ENCODE measurements around the gene SPRED2. TPM values are rescaled to one million over a fixed set of nuclear protein-coding genes. Genes with fewer than 3 reads are reported as not detected.
A peak's percentile ranks its signal among the peaks of the same experiment; 100 is the strongest.

The SPRED2 gene
- total RNA-seq, 2 experiments from 2014 or later = 12.2 to 12.6 TPM

DNA sequence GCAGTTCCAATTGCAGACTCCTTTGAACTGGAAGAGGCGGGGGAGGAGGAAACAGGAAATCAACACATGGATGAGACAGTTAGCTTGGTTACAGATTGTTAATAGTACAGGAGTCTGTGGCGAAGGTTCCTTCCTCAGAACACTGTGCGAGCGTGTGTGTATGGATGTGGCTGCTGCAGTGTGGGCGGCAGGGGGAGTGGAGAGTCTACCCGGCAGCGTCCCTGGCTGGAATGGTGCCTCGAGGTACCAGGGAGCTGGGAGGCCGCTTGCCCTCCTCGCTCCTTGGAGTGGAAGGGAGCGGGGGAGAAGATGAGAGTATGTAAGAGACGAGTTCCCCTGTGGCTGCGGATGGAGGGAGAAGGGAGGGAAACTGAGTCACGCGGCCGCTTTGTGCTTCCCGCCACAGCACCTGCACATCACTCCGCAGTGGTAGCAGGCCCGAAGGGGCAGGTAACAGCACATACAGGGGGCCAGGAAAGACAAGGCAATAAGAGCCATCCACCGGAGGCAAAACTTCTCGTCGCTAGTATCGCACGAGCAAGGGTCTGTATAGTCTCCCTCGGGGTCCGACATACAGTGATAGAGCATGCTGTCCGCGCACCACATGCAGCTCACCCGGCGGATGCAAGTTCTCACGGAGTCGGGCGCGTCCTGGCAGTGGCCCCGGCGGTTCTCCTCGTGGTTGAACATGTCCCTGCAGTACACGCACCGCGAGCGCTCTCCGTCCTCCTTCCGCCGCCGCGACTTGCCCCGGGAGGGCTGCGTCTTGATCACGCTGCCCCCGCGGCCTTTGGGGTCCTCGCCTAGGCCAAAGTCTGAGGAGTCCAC is 119.1 kb downstream of the SPRED2 start:
- Mint-ChIP-seq H3K4me3 (no peak overlapping the region), H3K27me3 (no peaks in the 10 kb centered on the region), H3K36me3 (ENCODE audit: low read depth) (peaks cover 44% of the 10 kb centered on the region), H3K9me3 (no peaks in the 10 kb centered on the region), H3K4me1 (peaks cover 11% of the 10 kb centered on the region), H3K27ac (no peak overlapping the region)
- ChIA-PET POLR2A (no interaction called here), CTCF (no interaction called here)
- no peak for DNase-seq

DNA sequence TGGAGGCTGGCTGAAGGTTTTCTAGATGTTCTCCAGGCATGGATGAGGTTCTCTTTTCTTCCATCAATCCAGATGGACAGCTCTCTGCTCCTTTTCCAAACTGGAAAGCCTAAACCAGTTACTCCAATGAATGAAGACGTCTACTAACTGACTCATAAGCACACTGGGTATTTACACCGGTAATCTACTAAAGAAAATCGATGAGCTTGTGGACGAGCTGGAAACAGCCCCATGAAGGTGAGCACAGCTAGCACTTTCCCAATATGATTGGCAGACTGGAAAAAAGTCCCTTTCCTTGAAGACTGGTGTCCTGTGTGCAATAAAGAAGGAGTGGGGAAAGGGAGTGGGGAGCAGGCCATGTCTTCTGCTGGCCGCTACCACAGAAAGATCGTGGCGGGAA is 120.8 kb downstream of the SPRED2 start:
- ChIA-PET POLR2A (no interaction called here), CTCF (no interaction called here)
- no peak overlapping the region for H3K27ac Mint-ChIP-seq
- H3K36me3 Mint-ChIP-seq (ENCODE audit: low read depth) = peaks cover 33% of the 10 kb centered on the region
- no peaks in the 10 kb centered on the region for H3K27me3 Mint-ChIP-seq
- no peaks in the 10 kb centered on the region for H3K9me3 Mint-ChIP-seq
- peaks cover 3% of the 10 kb centered on the region for H3K4me1 Mint-ChIP-seq
- DNase-seq = no peak
- H3K4me3 Mint-ChIP-seq = no peak overlapping the region

DNA sequence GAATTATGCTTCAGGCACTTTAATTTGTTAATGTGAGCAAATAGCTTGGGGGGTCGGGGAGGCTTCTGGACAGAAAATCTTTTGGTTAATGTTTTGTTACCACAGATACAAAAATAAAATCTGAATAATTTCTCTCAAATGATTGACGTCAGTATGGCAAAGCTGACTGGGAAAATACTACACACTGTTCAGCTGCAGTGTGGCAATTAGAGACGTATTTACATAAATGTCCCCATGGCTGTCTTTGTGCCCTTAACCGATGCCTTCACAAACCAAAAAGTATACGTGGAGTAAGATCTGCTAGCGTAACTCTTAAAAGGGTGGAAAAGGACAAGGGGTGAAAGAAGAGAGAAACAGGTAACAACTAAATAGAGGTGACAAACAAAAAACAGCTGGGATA is 121.3 kb downstream of the SPRED2 start:
- DNase-seq = no peak
- Mint-ChIP-seq H3K4me3 (no peak overlapping the region), H3K4me1 (no peaks in the 10 kb centered on the region), H3K36me3 (ENCODE audit: low read depth) (peaks cover 28% of the 10 kb centered on the region), H3K27ac (no peak overlapping the region), H3K27me3 (no peaks in the 10 kb centered on the region), H3K9me3 (no peaks in the 10 kb centered on the region)
- ChIA-PET POLR2A (no interaction called here), CTCF (no interaction called here)

DNA sequence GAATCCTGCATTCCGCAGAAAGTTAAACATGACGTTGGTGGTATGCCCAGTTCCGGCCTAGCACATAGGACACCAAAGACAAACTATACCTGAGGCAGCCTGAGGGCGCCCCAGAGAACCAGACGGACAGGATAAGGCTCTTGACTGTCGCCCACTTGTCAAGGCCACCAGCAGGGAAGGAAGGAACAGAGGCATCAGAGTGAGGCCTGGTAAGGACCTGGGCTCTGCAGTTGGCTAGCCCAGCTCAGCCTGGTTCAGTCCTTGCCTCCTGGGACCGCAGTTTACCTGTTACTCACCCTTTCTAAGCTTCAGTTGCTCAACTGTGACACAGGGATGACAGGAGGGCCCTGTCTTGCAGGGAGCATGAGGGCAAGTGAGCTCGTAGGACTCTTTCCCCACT is 122.7 kb downstream of the SPRED2 start:
- H3K9me3 Mint-ChIP-seq = no peaks in the 10 kb centered on the region
- no peak overlapping the region for H3K4me3 Mint-ChIP-seq
- no peak for DNase-seq
- ChIA-PET CTCF (interaction anchor here (0.9 kb wide), 1 partner anchor 8 kb away, joined by 4 read pairs; no protein-coding TSS in a partner anchor), POLR2A (no interaction called here)
- H3K27me3 Mint-ChIP-seq = no peaks in the 10 kb centered on the region
- H3K27ac Mint-ChIP-seq = no peak overlapping the region
- H3K36me3 Mint-ChIP-seq (ENCODE audit: low read depth) = peaks cover 22% of the 10 kb centered on the region
- H3K4me1 Mint-ChIP-seq = no peaks in the 10 kb centered on the region

DNA sequence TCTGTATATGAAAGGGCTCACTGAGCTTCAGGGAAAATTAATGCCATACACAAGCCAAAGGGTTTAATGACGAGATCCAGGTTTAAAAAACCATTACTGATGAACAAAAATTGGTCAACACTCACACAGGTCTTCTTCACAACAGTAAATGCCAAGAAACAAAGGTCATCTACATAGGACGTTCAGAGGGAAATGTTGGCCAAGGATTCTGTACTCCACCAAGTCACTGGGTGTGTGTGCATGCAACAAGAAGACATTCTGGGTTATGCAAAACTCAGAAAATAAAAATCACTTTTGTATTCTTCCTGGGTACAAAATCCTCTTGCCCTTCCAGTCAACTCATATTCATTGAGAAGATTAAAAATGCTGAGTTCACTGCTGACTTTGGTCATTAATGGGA is 126.5 kb downstream of the SPRED2 start:
- CTCF ChIA-PET = no interaction called here

DNA sequence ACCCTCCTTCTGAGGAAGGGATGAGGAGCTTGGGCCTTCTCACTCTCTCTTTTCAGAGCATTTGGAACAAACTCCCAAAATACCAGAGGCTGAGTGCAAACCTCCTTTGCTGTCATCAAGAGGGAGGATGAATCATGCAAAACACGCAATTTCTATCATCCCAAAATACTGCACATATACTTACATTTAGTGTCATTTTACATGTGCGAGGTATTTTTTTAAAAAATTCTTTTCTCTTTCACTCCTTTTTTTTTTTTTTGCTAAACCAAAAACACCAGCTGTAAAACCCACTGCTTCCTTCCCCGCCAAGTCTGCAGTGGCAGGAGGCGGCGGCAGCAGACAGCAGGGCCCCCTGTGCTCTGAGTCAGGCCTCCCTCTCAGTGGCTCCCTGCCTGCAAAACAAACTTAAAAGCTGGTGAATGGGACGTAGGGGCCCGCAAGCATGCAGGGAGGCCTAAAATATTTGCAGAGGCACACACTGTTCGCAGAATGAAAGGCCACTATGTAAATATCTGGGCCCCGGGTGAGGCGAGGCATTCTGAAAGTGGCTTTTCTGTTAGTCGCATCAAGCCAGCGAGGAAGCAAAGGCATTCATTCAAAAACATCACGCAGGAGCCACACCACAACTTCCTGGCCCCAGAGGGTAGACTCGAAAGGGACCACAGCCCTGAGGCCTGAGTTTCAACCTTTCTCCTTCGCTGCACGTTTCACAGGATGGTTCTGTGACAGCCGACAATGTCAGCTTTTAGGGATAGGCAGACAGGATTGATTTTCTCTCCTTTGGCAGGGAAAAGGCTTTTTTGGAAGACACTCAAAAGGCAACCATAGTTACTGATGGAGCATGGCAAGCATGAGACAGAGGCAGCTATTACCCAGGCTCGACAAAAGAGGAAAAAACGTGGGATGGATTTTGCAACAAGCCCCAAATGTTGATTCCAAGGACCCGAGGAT is 131.4 kb downstream of the SPRED2 start:
- peak overlapping the region; percentile 63 for H3K4me3 Mint-ChIP-seq
- H3K27me3 Mint-ChIP-seq = peaks cover 30% of the 10 kb centered on the region
- CTCF ChIA-PET = interaction anchor here (1.0 to 1.9 kb wide), 7 partner anchors 9 to 249 kb away, joined by 3 to 5 read pairs (median 5); no protein-coding TSS in a partner anchor
- peak; percentile 83 for DNase-seq
- POLR2A ChIA-PET = interaction anchor here (0.8 to 4.8 kb wide), 14 partner anchors 18 to 171 kb away, joined by 3 to 39 read pairs (median 7); partner anchors contain the start of genes ACTR2, RAB1A and SPRED2
- no peaks in the 10 kb centered on the region for H3K9me3 Mint-ChIP-seq
- H3K27ac Mint-ChIP-seq = peak overlapping the region; percentile 85
- H3K36me3 Mint-ChIP-seq (ENCODE audit: low read depth) = peaks cover 5% of the 10 kb centered on the region
- H3K4me1 Mint-ChIP-seq = peaks cover 52% of the 10 kb centered on the region

More for the DNA sequence above, 126.5 kb downstream of the SPRED2 start:
- POLR2A ChIA-PET = no interaction called here
- no peak for DNase-seq
- peaks cover 5% of the 10 kb centered on the region for H3K36me3 Mint-ChIP-seq (ENCODE audit: low read depth)
- peaks cover 18% of the 10 kb centered on the region for H3K27me3 Mint-ChIP-seq
- H3K4me1 Mint-ChIP-seq = peaks cover 21% of the 10 kb centered on the region
- H3K4me3 Mint-ChIP-seq = no peak overlapping the region
- H3K27ac Mint-ChIP-seq = no peak overlapping the region
- no peaks in the 10 kb centered on the region for H3K9me3 Mint-ChIP-seq

DNA sequence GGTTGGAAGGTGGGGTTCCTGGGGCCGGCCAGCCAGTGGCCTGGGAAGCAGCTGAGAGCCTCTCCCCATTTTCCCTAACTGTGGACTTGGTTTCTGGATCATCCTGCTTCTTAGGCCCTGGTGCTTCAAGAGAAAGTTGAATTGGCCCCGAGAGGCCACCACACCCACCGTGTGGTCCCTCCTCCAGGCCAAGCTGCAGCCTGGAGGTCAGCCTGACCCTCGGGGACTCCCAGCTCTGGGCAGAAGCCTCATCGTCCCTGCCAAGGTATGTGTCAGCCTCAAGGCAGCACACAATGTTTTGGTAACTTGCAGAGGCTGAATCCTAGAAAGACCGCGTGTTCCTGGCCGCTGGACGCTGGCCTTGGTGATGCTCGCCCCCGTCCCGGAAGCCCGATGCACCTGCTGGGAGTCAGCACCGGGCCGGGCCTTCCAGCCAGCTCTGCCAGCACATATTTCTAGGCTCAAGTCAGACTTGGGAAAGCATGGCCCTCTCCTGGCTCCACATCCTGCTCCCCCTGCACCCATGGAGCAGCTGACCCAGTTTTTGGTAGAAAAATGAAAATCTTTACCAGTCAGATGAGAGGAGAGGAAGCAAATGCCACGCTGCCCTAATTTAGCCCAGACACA is 132.2 kb downstream of the SPRED2 start:
- CTCF ChIA-PET = interaction anchor here (0.5 to 1.9 kb wide), 6 partner anchors 20 to 250 kb away, joined by 3 to 5 read pairs (median 4); no protein-coding TSS in a partner anchor
- Mint-ChIP-seq H3K27ac (peak overlapping the region; percentile 85), H3K9me3 (no peaks in the 10 kb centered on the region), H3K4me3 (peak overlapping the region; percentile 63), H3K4me1 (peaks cover 52% of the 10 kb centered on the region), H3K36me3 (ENCODE audit: low read depth) (peaks cover 5% of the 10 kb centered on the region), H3K27me3 (peaks cover 30% of the 10 kb centered on the region)
- POLR2A ChIA-PET = interaction anchor here (0.8 to 4.8 kb wide), 14 partner anchors 17 to 235 kb away, joined by 3 to 39 read pairs (median 6); partner anchors contain the start of genes ACTR2 and SPRED2
- DNase-seq = no peak

DNA sequence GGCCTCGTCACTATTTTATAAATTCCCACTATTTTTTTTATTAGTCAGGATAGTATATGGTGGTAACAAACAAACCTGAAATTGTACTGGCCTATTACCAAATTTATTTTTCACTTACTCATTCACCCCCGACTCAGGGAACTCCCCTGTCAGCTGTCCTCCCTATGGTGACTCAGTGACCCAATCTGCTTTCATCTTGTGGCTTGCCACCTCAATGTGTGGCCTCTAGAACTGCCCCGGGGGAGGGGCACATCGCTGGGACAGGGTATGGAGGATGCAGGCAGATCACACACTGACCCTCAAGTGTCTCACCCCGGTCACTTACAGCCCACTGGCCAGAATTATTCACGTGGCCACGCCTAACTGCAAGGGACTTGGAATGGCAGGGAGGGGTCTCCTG is 133.2 kb downstream of the SPRED2 start:
- DNase-seq = peak; percentile 64
- Mint-ChIP-seq H3K9me3 (no peaks in the 10 kb centered on the region), H3K4me1 (peaks cover 52% of the 10 kb centered on the region), H3K27ac (peak overlapping the region; percentile 27), H3K36me3 (ENCODE audit: low read depth) (peaks cover 5% of the 10 kb centered on the region), H3K4me3 (no peak overlapping the region), H3K27me3 (peaks cover 36% of the 10 kb centered on the region)
- CTCF ChIA-PET = interaction anchor here (0.7 to 1.9 kb wide), 2 partner anchors 68 to 262 kb away, joined by 3 to 4 read pairs; no protein-coding TSS in a partner anchor
- POLR2A ChIA-PET = interaction anchor here (1.2 to 4.8 kb wide), 6 partner anchors 16 to 234 kb away, joined by 3 to 39 read pairs (median 14); partner anchors contain the start of genes ACTR2 and SPRED2

DNA sequence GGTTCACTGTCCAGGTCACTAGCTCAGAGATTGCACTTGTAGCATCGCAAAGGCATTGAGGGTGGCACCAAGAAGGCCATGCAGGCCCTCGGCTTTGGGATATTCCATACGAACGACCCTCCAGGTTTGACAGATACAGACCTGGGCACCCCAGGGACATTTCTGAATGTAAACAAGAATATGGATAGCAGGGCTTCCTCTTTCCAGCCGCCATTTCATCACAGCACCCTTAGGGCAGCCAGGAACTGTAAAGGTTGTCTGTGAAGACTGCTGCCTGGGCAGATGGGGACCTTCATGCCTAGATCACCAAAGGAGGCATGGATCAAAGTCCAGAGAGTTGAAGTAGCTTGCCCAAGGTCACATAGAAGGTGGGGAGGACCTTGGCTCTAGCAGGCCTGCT is 134.3 kb downstream of the SPRED2 start:
- Mint-ChIP-seq H3K4me1 (peaks cover 50% of the 10 kb centered on the region), H3K27me3 (peaks cover 41% of the 10 kb centered on the region), H3K27ac (peak overlapping the region; percentile 22), H3K4me3 (no peak overlapping the region), H3K9me3 (no peaks in the 10 kb centered on the region), H3K36me3 (ENCODE audit: low read depth) (peaks cover 5% of the 10 kb centered on the region)
- ChIA-PET CTCF (interaction anchor here (0.7 kb wide), 1 partner anchor 20 kb away, joined by 3 read pairs; no protein-coding TSS in a partner anchor), POLR2A (interaction anchor here (3.8 kb wide), 1 partner anchor 133 kb away, joined by 21 read pairs; the partner anchor contains the start of gene SPRED2)
- DNase-seq = no peak

DNA sequence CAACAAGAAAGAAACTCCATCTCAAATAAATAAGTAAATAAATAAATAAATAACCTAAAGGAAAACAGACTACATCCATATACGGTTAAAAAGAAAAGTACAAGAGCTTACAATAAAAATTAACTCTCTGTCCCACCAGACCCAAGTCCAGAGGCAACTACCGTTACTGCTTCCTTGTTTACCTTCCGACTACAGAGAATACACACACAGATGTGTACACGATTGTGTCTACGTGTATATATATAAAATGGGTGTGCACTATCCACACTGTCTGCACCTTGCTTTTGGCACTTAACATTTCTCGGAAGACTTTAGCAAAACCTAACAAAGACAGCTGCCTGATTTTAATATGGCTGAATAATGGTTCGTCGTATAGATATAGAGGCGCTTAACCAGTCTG is 134.9 kb downstream of the SPRED2 start:
- H3K36me3 Mint-ChIP-seq (ENCODE audit: low read depth) = peaks cover 4% of the 10 kb centered on the region
- no peaks in the 10 kb centered on the region for H3K9me3 Mint-ChIP-seq
- no peak overlapping the region for H3K4me3 Mint-ChIP-seq
- peaks cover 42% of the 10 kb centered on the region for H3K27me3 Mint-ChIP-seq
- DNase-seq = no peak
- CTCF ChIA-PET = interaction anchor here (0.7 to 1.5 kb wide), 2 partner anchors 19 to 23 kb away, joined by 3 to 8 read pairs; no protein-coding TSS in a partner anchor
- POLR2A ChIA-PET = interaction anchor here (0.8 to 1.1 kb wide), 2 partner anchors 61 to 100 kb away, joined by 3 read pairs; no protein-coding TSS in a partner anchor
- peaks cover 46% of the 10 kb centered on the region for H3K4me1 Mint-ChIP-seq
- H3K27ac Mint-ChIP-seq = no peak overlapping the region

DNA sequence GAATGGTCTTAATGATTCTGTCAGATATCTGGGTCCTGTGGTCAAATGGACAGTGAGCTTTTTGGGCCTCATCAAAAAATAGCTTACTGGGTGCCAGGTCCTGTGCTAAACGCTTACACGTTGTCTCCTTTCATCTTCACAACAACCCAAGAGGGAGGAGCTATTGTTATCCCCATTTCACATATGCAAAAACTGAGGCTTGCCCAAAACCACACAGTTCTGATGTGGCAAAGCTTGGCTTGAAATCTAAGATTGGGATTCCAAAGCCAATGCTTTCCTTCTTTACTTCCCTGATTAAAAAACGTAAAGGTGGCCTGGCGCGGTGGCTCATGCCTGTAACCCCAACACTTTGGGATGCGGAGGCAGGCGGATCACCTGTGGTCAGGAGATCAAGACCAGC is 135.4 kb downstream of the SPRED2 start:
- H3K4me3 Mint-ChIP-seq = no peak overlapping the region
- POLR2A ChIA-PET = interaction anchor here (0.8 to 1.1 kb wide), 2 partner anchors 61 to 101 kb away, joined by 3 read pairs; no protein-coding TSS in a partner anchor
- H3K36me3 Mint-ChIP-seq (ENCODE audit: low read depth) = no peaks in the 10 kb centered on the region
- peaks cover 37% of the 10 kb centered on the region for H3K27me3 Mint-ChIP-seq
- peaks cover 41% of the 10 kb centered on the region for H3K4me1 Mint-ChIP-seq
- H3K9me3 Mint-ChIP-seq = no peaks in the 10 kb centered on the region
- CTCF ChIA-PET = interaction anchor here (1.5 kb wide), 1 partner anchor 23 kb away, joined by 8 read pairs; no protein-coding TSS in a partner anchor
- no peak for DNase-seq
- H3K27ac Mint-ChIP-seq = no peak overlapping the region

DNA sequence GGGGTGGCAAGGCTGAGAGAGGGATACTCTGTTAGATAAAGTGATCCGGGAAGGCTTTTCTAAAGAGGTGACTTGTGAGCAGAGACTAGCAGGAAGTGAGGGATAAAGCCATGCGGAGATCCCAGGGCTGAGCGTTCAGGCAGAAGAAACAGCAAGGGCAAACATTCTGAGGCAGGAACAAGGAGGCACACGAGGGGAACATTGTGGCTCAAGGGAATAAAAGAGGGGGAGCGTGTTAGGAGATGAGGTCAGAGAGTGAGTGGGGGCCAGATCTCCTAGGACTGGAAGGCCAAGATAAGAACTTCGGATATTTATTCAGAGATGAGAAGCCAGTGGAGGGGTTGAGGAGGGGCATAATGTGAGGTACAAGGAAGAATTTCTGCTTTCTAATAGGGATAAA is 137.7 kb downstream of the SPRED2 start:
- no peaks in the 10 kb centered on the region for H3K36me3 Mint-ChIP-seq (ENCODE audit: low read depth)
- no peaks in the 10 kb centered on the region for H3K9me3 Mint-ChIP-seq
- no peak for DNase-seq
- peaks cover 32% of the 10 kb centered on the region for H3K27me3 Mint-ChIP-seq
- CTCF ChIA-PET = no interaction called here
- peaks cover 18% of the 10 kb centered on the region for H3K4me1 Mint-ChIP-seq
- no peak overlapping the region for H3K4me3 Mint-ChIP-seq
- POLR2A ChIA-PET = interaction anchor here (2.5 kb wide), 1 partner anchor 18 kb away, joined by 7 read pairs; no protein-coding TSS in a partner anchor
- H3K27ac Mint-ChIP-seq = no peak overlapping the region

All from activated CD4-positive, alpha-beta memory T cell treated with anti-CD3 and anti-CD28 coated beads, Interleukin-2, amount 10 ng/mL, durations not matched to agents 7 days and 5 days (primary cell).